Common myeloid progenitor, CD34-positive (primary cell): Measurements from ENCODE around the gene MGLL.

Experiments
- CTCF ChIA-PET: fragments of 350-600 bp; sonication (Branson Sonifier 250); formaldehyde crosslinking; loops from one replicate; lab custom pipeline; 2021; ENCODE audit warnings: antibody characterized with exemption; lab: Charles Lee
- POLR2A ChIA-PET: fragments of 350-600 bp; sonication (Branson Sonifier 250); formaldehyde crosslinking; loops from one replicate; lab custom pipeline; 2021; ENCODE audit warnings: antibody characterized with exemption; lab: Charles Lee
- DNase-seq, 3 donors: peaks; one replicate each; pipeline versions ENCODE4 v3.0.0 to v3.0.0-alpha.2; 2013
- H3K27ac ChIP-seq, 2 experiments: 1 replicate in 1 of 2; 2 replicates in 1 of 2; pipeline ENCODE4 v1.7.0; 2013; ENCODE audit warnings: inconsistent platforms in 2 of 2, low read length in 2 of 2, mild to moderate bottlenecking in 2 of 2, low read depth in 1 of 2, moderate library complexity in 1 of 2; ENCODE audit not compliant: severe bottlenecking in 2 of 2, insufficient read depth in 1 of 2, poor library complexity in 1 of 2
- H3K27me3 ChIP-seq, 5 experiments: replicated peaks in 2 of 5; 1 replicate in 3 of 5; 2 replicates in 2 of 5; pipeline versions ENCODE4 v1.6.1 to v1.7.0; 2013; ENCODE audit warnings: low read length in 4 of 5, mild to moderate bottlenecking in 2 of 5, moderate library complexity in 2 of 5, inconsistent platforms in 1 of 5; ENCODE audit not compliant: insufficient read depth in 5 of 5, control insufficient read depth in 4 of 5
- H3K36me3 ChIP-seq, 4 experiments: 1 replicate in 2 of 4; 2 replicates in 2 of 4; pipeline versions ENCODE4 v1.6.1 to v1.7.0; 2013; ENCODE audit warnings: low read length in 3 of 4, control low read depth in 1 of 4, mild to moderate bottlenecking in 1 of 4; ENCODE audit not compliant: control insufficient read depth in 4 of 4, insufficient read depth in 4 of 4
- H3K4me1 ChIP-seq, 4 experiments: 1 replicate in 3 of 4; 2 replicates in 1 of 4; pipeline versions ENCODE4 v1.6.1 to v1.7.1; 2013; ENCODE audit warnings: low read length in 3 of 4, mild to moderate bottlenecking in 3 of 4, control low read depth in 1 of 4, inconsistent platforms in 1 of 4, moderate library complexity in 1 of 4; ENCODE audit not compliant: control insufficient read depth in 4 of 4, insufficient read depth in 4 of 4; ENCODE audit errors: control extremely low read depth in 1 of 4
- H3K4me3 ChIP-seq, 7 experiments: 1 replicate in 4 of 7; 2 replicates in 3 of 7; pipeline versions ENCODE4 v1.5.1 to v1.7.0; 2013; ENCODE audit warnings: mild to moderate bottlenecking in 7 of 7, low read length in 6 of 7, moderate library complexity in 6 of 7, inconsistent platforms in 2 of 7, low read depth in 2 of 7, control low read depth in 1 of 7; ENCODE audit not compliant: insufficient read depth in 4 of 7, control insufficient read depth in 1 of 7; ENCODE audit errors: extremely low read depth in 1 of 7
- H3K9me3 ChIP-seq, 5 experiments: 1 replicate in 4 of 5; 2 replicates in 1 of 5; pipeline versions ENCODE4 v1.6.1 to v1.7.1; 2013; ENCODE audit warnings: low read length in 4 of 5, mild to moderate bottlenecking in 2 of 5, inconsistent platforms in 1 of 5, low read depth in 1 of 5, moderate library complexity in 1 of 5; ENCODE audit not compliant: control insufficient read depth in 4 of 5, insufficient read depth in 2 of 5; ENCODE audit errors: control extremely low read depth in 1 of 5
- WGBS: methylation state at CpG from one replicate; pipeline ENCODE4 v1.1.5; 2013; ENCODE audit not compliant: insufficient coverage; 5-methylcytosine and 5-hydroxymethylcytosine counted together

The MGLL gene

GRCh38 chr3:127835993-127836882 is 13.9 kb upstream of the MGLL start:
- no peaks in the 10 kb centered on the region for H3K36me3 ChIP-seq
- H3K9me3 ChIP-seq = no peaks in the 10 kb centered on the region
- no peak overlapping the region for H3K4me3 ChIP-seq
- no peak overlapping the region for H3K27ac ChIP-seq
- H3K4me1 ChIP-seq = peaks cover 5 to 13% (median 11%) of the 10 kb centered on the region in 4 experiments
- ChIA-PET CTCF (interaction anchor here (0.9 to 5.2 kb wide), 3 partner anchors 10 to 141 kb away, joined by 3 to 43 read pairs (median 10); no protein-coding TSS in a partner anchor), POLR2A (no interaction called here)
- DNase-seq = peak in 2 of 3 donors; percentile 40 to 59
- 69% methylated on average over 6 of the region's 8 CpGs for WGBS
- no peaks in the 10 kb centered on the region for H3K27me3 ChIP-seq

GRCh38 chr3:127834771-127835170 is 12.5 kb upstream of the MGLL start:
- Histone ChIP-seq H3K9me3 (peaks cover 0 to 6% (median 0%) of the 10 kb centered on the region in 5 experiments), H3K4me3 (no peak overlapping the region), H3K27ac (no peak overlapping the region), H3K27me3 (no peaks in the 10 kb centered on the region), H3K4me1 (peaks cover 5 to 16% (median 11%) of the 10 kb centered on the region in 4 experiments), H3K36me3 (no peaks in the 10 kb centered on the region)
- POLR2A ChIA-PET = no interaction called here
- no peak for DNase-seq
- CTCF ChIA-PET = interaction anchor here (1.5 to 5.2 kb wide), 7 partner anchors 10 to 260 kb away, joined by 4 to 43 read pairs (median 4); no protein-coding TSS in a partner anchor
- 100% methylated on average over 2 of the region's 4 CpGs for WGBS

GRCh38 chr3:127833281-127834032 is 11.1 kb upstream of the MGLL start:
- Histone ChIP-seq H3K9me3 (peaks cover 0 to 7% (median 3%) of the 10 kb centered on the region in 5 experiments), H3K4me3 (no peak overlapping the region), H3K4me1 (peaks cover 5 to 16% (median 11%) of the 10 kb centered on the region in 4 experiments), H3K27ac (no peak overlapping the region), H3K36me3 (no peaks in the 10 kb centered on the region), H3K27me3 (no peaks in the 10 kb centered on the region)
- ChIA-PET CTCF (interaction anchor here (0.5 to 5.2 kb wide), 22 partner anchors 9 to 181 kb away, joined by 3 to 43 read pairs (median 5); partner anchors contain the start of gene MGLL), POLR2A (no interaction called here)
- 100% methylated on average over 1 of the region's 2 CpGs for WGBS
- DNase-seq = no peak

GRCh38 chr3:127831723-127832172 is 9.4 kb upstream of the MGLL start:
- Histone ChIP-seq H3K4me1 (peaks cover 5 to 15% (median 8%) of the 10 kb centered on the region in 4 experiments), H3K27me3 (no peaks in the 10 kb centered on the region), H3K27ac (no peak overlapping the region), H3K4me3 (no peak overlapping the region), H3K36me3 (no peaks in the 10 kb centered on the region), H3K9me3 (peaks cover 0 to 12% (median 4%) of the 10 kb centered on the region in 5 experiments)
- ChIA-PET POLR2A (no interaction called here), CTCF (interaction anchor here (0.7 to 5.2 kb wide), 40 partner anchors 10 to 257 kb away, joined by 3 to 43 read pairs (median 5); partner anchors contain the start of gene MGLL)
- WGBS = 56% methylated on average over 4 of the region's 4 CpGs
- DNase-seq = peak; percentile 67 to 86 (median 81)

GRCh38 chr3:127829537-127829936 is 7.2 kb upstream of the MGLL start:
- DNase-seq = peak in 1 of 3 donors; percentile 33
- H3K27me3 ChIP-seq = no peaks in the 10 kb centered on the region
- no peak overlapping the region for H3K27ac ChIP-seq
- no peaks in the 10 kb centered on the region for H3K36me3 ChIP-seq
- H3K4me3 ChIP-seq = no peak overlapping the region
- peaks cover 0 to 12% (median 4%) of the 10 kb centered on the region in 5 experiments for H3K9me3 ChIP-seq
- WGBS = no CpG with 5 or more reads among the region's 1 CpG
- ChIA-PET POLR2A (no interaction called here), CTCF (interaction anchor here (0.7 to 1.2 kb wide), 3 partner anchors 46 to 134 kb away, joined by 3 to 5 read pairs (median 4); no protein-coding TSS in a partner anchor)
- H3K4me1 ChIP-seq = peaks cover 0 to 15% (median 3%) of the 10 kb centered on the region in 4 experiments

- H3K4me1 ChIP-seq = peaks cover 0 to 26% (median 10%) of the 10 kb centered on the region in 4 experiments
- H3K27ac ChIP-seq = no peak overlapping the region
- WGBS = no CpG with 5 or more reads among the region's 2 CpGs
- DNase-seq = no peak
- H3K4me3 ChIP-seq = no peak overlapping the region
- ChIA-PET CTCF (no interaction called here), POLR2A (no interaction called here)
- peaks cover 0 to 12% (median 4%) of the 10 kb centered on the region in 5 experiments for H3K9me3 ChIP-seq
- H3K27me3 ChIP-seq = no peaks in the 10 kb centered on the region
- no peaks in the 10 kb centered on the region for H3K36me3 ChIP-seq
These were observed 5.5 kb upstream of the MGLL start for GRCh38 chr3:127827808-127828207.
